Esophagus squamous epithelium (tissue), 5 donors: ENCODE results near the gene CHRNG. TPM values are rescaled to one million over a fixed set of nuclear protein-coding genes. Genes with fewer than 3 reads are reported as not detected.

Experiments
- DNase-seq: peaks from one replicate; lab custom pipeline; 2025; lab: John Stamatoyannopoulos, UW
- H3K27ac ChIP-seq, 4 donors: fragments of 200-600 bp; sonication (generic); one replicate each; pipeline ENCODE4 v1.5.1; 2016 to 2019; ENCODE audit warnings: mild to moderate bottlenecking in 1 of 4
- H3K27me3 ChIP-seq, 4 donors: fragments of 200-600 bp; sonication (generic); 1 replicate in 3 of 4; 2 replicates in 1 of 4; pipeline versions ENCODE4 v1.5.1 to v1.6.0; 2017 to 2021; ENCODE audit warnings: antibody characterized with exemption in 1 of 4
- H3K36me3 ChIP-seq, 3 donors: fragments of 200-600 bp; sonication (generic); one replicate each; pipeline ENCODE4 v1.5.1; 2016 to 2019
- H3K4me1 ChIP-seq, 3 donors: fragments of 200-600 bp; sonication (generic); one replicate each; pipeline ENCODE4 v1.5.1; 2017 to 2019
- H3K4me3 ChIP-seq, 4 donors: fragments of 200-600 bp; sonication (generic); 1 replicate in 3 of 4; 2 replicates in 1 of 4; pipeline ENCODE4 v1.5.1; 2016 to 2019; ENCODE audit warnings: mild to moderate bottlenecking in 2 of 4, moderate library complexity in 1 of 4
- H3K9me3 ChIP-seq, 3 donors: fragments of 200-600 bp; sonication (generic); one replicate each; pipeline ENCODE4 v1.5.1; 2016 to 2019
- CTCF ChIP-seq, 6 experiments: fragments of 450-650 bp in 4 of 6; fragments of 200-600 bp in 2 of 6; sonication (generic) in 2 of 6; IDR thresholded peaks; one replicate each; pipeline ENCODE4 v1.5.1; 2016 to 2019; ENCODE audit warnings: antibody characterized with exemption in 6 of 6, mild to moderate bottlenecking in 4 of 6, moderate library complexity in 4 of 6
- POLR2A ChIP-seq, 4 donors: fragments of 450-650 bp; IDR thresholded peaks; one replicate each; pipeline ENCODE4 v1.6.1; 2017; ENCODE audit warnings: antibody characterized with exemption in 4 of 4, mild to moderate bottlenecking in 4 of 4, moderate library complexity in 3 of 4
- WGBS, 2 donors: methylation state at CpG; one replicate each; pipeline ENCODE4 v1.1.5; 2018; 5-methylcytosine and 5-hydroxymethylcytosine counted together
- intact Hi-C: fragments of 100-400 bp; cut with DNase I; formaldehyde crosslinking; loops from one replicate; pipeline ENCODE4 v1.15.0; 2022
- total RNA-seq, 4 donors: library from RNA; depleted of rRNA; stranded (reverse); fragments of >200 nt; gene quantifications; one replicate each; pipeline ENCODE4 v1.1.0, GENCODE V29; 2016
- donor health status: DM: yes; HTN: yes; CAD: no.

The CHRNG gene
- total RNA-seq, 4 donors from 2014 or later = not detected

GRCh38 chr2:232540441-232541041 is 1.0 kb downstream of the CHRNG start:
- no peak for DNase-seq

GRCh38 chr2:232541195-232541960 is 1.9 kb downstream of the CHRNG start:
- peaks cover 0 to 18% (median 4%) of the 10 kb centered on the region in 3 donors for H3K4me1 ChIP-seq
- no peak overlapping the region for H3K27ac ChIP-seq
- intact Hi-C loops = no loop called here
- TF ChIP-seq POLR2A (IDR thresholded peaks at IDR 0.05) (no peak), CTCF (IDR thresholded peaks at IDR 0.05) (no peak)
- peaks cover 0 to 18% (median 0%) of the 10 kb centered on the region in 3 donors for H3K36me3 ChIP-seq
- WGBS, 2 donors = 76 to 87% methylated on average over 7 to 11 of the region's 19 CpGs
- DNase-seq = no peak
- H3K4me3 ChIP-seq = no peak overlapping the region
- H3K9me3 ChIP-seq = peaks cover 0 to 1% (median 0%) of the 10 kb centered on the region in 3 donors
- peaks cover 0 to 43% (median 0%) of the 10 kb centered on the region in 4 donors for H3K27me3 ChIP-seq

More at GRCh38 chr2:232540441-232541041, 1.0 kb downstream of the CHRNG start:
- H3K27me3 ChIP-seq = peaks cover 0 to 51% (median 0%) of the 10 kb centered on the region in 4 donors
- H3K4me1 ChIP-seq = peaks cover 0 to 18% (median 4%) of the 10 kb centered on the region in 3 donors
- no peak for TF ChIP-seq CTCF (IDR thresholded peaks at IDR 0.05)
- TF ChIP-seq POLR2A (IDR thresholded peaks at IDR 0.05) = no peak
- H3K27ac ChIP-seq = no peak overlapping the region
- H3K36me3 ChIP-seq = peaks cover 0 to 12% (median 0%) of the 10 kb centered on the region in 3 donors
- WGBS, 2 donors = 56 to 60% methylated on average over 6 to 8 of the region's 17 CpGs
- peaks cover 0 to 6% (median 0%) of the 10 kb centered on the region in 3 donors for H3K9me3 ChIP-seq
- intact Hi-C loops = no loop called here
- no peak overlapping the region for H3K4me3 ChIP-seq

GRCh38 chr2:232541961-232542714 is 2.6 kb downstream of the CHRNG start:
- H3K27me3 ChIP-seq = peaks cover 0 to 35% (median 0%) of the 10 kb centered on the region in 4 donors
- H3K9me3 ChIP-seq = no peaks in the 10 kb centered on the region
- H3K27ac ChIP-seq = no peak overlapping the region
- H3K4me1 ChIP-seq = peaks cover 0 to 17% (median 4%) of the 10 kb centered on the region in 3 donors
- no peak for DNase-seq
- WGBS, 2 donors = 47 to 76% methylated on average over 6 of the region's 9 CpGs
- H3K4me3 ChIP-seq = no peak overlapping the region
- no peak for TF ChIP-seq POLR2A (IDR thresholded peaks at IDR 0.05)
- no peak for TF ChIP-seq CTCF (IDR thresholded peaks at IDR 0.05)
- H3K36me3 ChIP-seq = peaks cover 0 to 26% (median 0%) of the 10 kb centered on the region in 3 donors
- intact Hi-C loops = no loop called here

GRCh38 chr2:232542715-232543467 is 3.4 kb downstream of the CHRNG start:
- no peak overlapping the region for H3K4me3 ChIP-seq
- H3K27me3 ChIP-seq = peaks cover 0 to 28% (median 0%) of the 10 kb centered on the region in 4 donors
- peaks cover 0 to 9% (median 4%) of the 10 kb centered on the region in 3 donors for H3K4me1 ChIP-seq
- TF ChIP-seq POLR2A (IDR thresholded peaks at IDR 0.05) (no peak), CTCF (IDR thresholded peaks at IDR 0.05) (no peak)
- peaks cover 0 to 31% (median 0%) of the 10 kb centered on the region in 3 donors for H3K36me3 ChIP-seq
- no peak for DNase-seq
- no peak overlapping the region for H3K27ac ChIP-seq
- H3K9me3 ChIP-seq = no peaks in the 10 kb centered on the region
- 72 to 88% methylated on average over 7 to 16 of the region's 20 CpGs for WGBS, 2 donors
- intact Hi-C loops = no loop called here
